HL-60 (cell line): ENCODE data around the gene ARHGEF11.

ENCODE experiments used
- DNase-seq, 2 experiments: peaks; one replicate each; pipeline ENCODE4 v3.0.0-alpha.2; 2010 to 2020; ENCODE audit warnings: low read depth in 1 of 2, low spot score in 1 of 2
- H3K27ac ChIP-seq: fragments of 250-450 bp; sonication (Bioruptor Pico); replicated peaks from 2 replicates; pipeline ENCODE4 v1.5.1; 2020; ENCODE audit warnings: mild to moderate bottlenecking, moderate library complexity
- H3K27me3 ChIP-seq: fragments of 250-450 bp; sonication (Bioruptor Pico); 2 replicates; pipeline ENCODE4 v1.5.1; 2021; ENCODE audit warnings: mild to moderate bottlenecking, moderate library complexity; ENCODE audit not compliant: insufficient read depth, poor library complexity, severe bottlenecking
- H3K4me3 ChIP-seq: replicated peaks from 2 replicates; pipeline ENCODE4 v1.5.1; 2011; ENCODE audit warnings: mild to moderate bottlenecking, control low read depth, low read length; ENCODE audit not compliant: insufficient read depth
- GABPA ChIP-seq: IDR thresholded peaks from 2 replicates; pipeline ENCODE4 v1.6.1; 2012; ENCODE audit warnings: low read depth
- POLR2AphosphoS5 ChIP-seq: IDR thresholded peaks from 2 replicates; pipeline ENCODE4 v1.6.1; 2012; ENCODE audit warnings: low read depth
- SPI1 ChIP-seq: IDR thresholded peaks from 2 replicates; pipeline ENCODE4 v1.6.1; 2012; ENCODE audit warnings: low read depth, mild to moderate bottlenecking, borderline replicate concordance
- TF ChIP-seq, protein P1 (sequence below): IDR thresholded peaks from 2 replicates; pipeline ENCODE4 v1.6.1; 2012; ENCODE audit warnings: low read depth; ENCODE audit not compliant: insufficient replicate concordance
- TF ChIP-seq, protein P2 (sequence below): IDR thresholded peaks from one replicate; pipeline ENCODE4 v1.5.1; 2011; ENCODE audit warnings: low read length, control low read depth, inconsistent platforms; ENCODE audit not compliant: insufficient read depth

Gene ARHGEF11

GRCh38 chr1:156999596-157000320 is 45.8 kb downstream of the ARHGEF11 start:
- H3K27me3 ChIP-seq, result no peaks in the 10 kb centered on the region
- TF ChIP-seq, protein P1, sequence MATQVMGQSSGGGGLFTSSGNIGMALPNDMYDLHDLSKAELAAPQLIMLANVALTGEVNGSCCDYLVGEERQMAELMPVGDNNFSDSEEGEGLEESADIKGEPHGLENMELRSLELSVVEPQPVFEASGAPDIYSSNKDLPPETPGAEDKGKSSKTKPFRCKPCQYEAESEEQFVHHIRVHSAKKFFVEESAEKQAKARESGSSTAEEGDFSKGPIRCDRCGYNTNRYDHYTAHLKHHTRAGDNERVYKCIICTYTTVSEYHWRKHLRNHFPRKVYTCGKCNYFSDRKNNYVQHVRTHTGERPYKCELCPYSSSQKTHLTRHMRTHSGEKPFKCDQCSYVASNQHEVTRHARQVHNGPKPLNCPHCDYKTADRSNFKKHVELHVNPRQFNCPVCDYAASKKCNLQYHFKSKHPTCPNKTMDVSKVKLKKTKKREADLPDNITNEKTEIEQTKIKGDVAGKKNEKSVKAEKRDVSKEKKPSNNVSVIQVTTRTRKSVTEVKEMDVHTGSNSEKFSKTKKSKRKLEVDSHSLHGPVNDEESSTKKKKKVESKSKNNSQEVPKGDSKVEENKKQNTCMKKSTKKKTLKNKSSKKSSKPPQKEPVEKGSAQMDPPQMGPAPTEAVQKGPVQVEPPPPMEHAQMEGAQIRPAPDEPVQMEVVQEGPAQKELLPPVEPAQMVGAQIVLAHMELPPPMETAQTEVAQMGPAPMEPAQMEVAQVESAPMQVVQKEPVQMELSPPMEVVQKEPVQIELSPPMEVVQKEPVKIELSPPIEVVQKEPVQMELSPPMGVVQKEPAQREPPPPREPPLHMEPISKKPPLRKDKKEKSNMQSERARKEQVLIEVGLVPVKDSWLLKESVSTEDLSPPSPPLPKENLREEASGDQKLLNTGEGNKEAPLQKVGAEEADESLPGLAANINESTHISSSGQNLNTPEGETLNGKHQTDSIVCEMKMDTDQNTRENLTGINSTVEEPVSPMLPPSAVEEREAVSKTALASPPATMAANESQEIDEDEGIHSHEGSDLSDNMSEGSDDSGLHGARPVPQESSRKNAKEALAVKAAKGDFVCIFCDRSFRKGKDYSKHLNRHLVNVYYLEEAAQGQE, result no peak
- TF ChIP-seq POLR2AphosphoS5, result no peak
- TF ChIP-seq, protein P2, sequence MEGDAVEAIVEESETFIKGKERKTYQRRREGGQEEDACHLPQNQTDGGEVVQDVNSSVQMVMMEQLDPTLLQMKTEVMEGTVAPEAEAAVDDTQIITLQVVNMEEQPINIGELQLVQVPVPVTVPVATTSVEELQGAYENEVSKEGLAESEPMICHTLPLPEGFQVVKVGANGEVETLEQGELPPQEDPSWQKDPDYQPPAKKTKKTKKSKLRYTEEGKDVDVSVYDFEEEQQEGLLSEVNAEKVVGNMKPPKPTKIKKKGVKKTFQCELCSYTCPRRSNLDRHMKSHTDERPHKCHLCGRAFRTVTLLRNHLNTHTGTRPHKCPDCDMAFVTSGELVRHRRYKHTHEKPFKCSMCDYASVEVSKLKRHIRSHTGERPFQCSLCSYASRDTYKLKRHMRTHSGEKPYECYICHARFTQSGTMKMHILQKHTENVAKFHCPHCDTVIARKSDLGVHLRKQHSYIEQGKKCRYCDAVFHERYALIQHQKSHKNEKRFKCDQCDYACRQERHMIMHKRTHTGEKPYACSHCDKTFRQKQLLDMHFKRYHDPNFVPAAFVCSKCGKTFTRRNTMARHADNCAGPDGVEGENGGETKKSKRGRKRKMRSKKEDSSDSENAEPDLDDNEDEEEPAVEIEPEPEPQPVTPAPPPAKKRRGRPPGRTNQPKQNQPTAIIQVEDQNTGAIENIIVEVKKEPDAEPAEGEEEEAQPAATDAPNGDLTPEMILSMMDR, result no peak
- no peak for TF ChIP-seq SPI1
- no peak for TF ChIP-seq GABPA
- no peak for DNase-seq
- no peak overlapping the region for H3K27ac ChIP-seq
- no peak overlapping the region for H3K4me3 ChIP-seq

GRCh38 chr1:156998840-156999500 is 46.6 kb downstream of the ARHGEF11 start:
- Histone ChIP-seq H3K4me3 (no peak overlapping the region), H3K27ac (no peak overlapping the region), H3K27me3 (no peaks in the 10 kb centered on the region)
- no peak for DNase-seq
- no peak for TF ChIP-seq GABPA
- no peak for TF ChIP-seq POLR2AphosphoS5
- TF ChIP-seq, protein P2, result no peak
- TF ChIP-seq SPI1, result no peak
- TF ChIP-seq, protein P1, result no peak

DNA sequence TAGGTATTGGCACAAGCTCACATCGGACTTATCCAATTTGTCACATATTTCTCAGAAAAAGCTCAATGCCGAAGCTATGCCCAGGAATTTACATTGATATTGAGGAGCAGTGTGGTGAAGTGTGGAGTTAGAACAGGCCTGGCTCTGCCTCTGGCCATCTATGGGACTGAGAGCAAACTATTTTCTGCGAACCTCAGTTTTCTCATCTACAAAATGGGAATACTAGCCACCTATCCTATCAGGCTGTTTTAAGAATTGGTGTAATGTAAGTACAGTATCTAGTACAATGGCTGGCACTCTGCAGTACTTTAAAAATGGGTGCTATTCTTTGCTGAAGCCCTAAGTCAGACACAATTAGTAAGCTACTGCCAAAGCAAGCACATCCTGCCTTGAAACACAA is 47.2 kb downstream of the ARHGEF11 start:
- DNase-seq, result no peak

More for the DNA sequence above, 47.2 kb downstream of the ARHGEF11 start:
- H3K27ac ChIP-seq, result no peak overlapping the region
- H3K27me3 ChIP-seq, result no peaks in the 10 kb centered on the region
- no peak overlapping the region for H3K4me3 ChIP-seq
- no peak for TF ChIP-seq SPI1
- no peak for TF ChIP-seq GABPA
- TF ChIP-seq, protein P1, result no peak
- no peak for TF ChIP-seq POLR2AphosphoS5
